ENCODE data around the gene ATP13A3. TPM values are rescaled to one million over a fixed set of nuclear protein-coding genes. Genes with fewer than 3 reads are reported as not detected.
"Not testable (repeated sequence)": the region's sequence is repeated elsewhere in the genome, so short reads cannot be mapped to it uniquely, and the experiment has no call there.

The ATP13A3 gene
- polyA plus RNA-seq, 4 donors: 8.1 to 65.9 (median 13.9) TPM

DNA sequence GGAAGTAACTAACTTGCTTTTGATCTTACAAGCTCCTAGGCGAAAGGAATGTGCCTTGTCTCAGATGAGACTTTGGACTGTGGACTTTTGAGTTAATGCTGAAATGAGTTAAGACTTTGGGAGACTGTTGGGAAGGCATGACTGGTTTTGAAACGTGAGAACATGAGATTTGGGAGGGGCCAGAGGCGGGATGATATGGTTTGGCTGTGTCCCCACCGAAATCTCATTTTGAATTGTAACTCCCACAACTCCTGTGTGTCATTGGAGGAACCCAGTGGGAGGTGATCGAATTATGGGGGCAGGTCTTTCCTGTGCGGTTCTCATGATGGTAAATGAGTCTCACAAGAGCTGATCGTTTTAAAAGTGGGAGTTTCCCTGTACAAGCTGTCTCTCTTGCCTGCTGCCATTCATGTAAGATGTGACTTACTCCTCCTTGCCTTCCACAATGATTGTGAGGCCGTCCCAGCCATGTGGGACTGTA is 33.9 kb upstream of the ATP13A3 start:
- FAIRE-seq; H3K27me3 ChIP-seq (ENCODE audit: control insufficient read depth in 3 of 3, insufficient read depth in 3 of 3, low read length in 3 of 3); H3K36me3 ChIP-seq (ENCODE audit: control insufficient read depth in 3 of 3, insufficient read depth in 2 of 3, low read depth in 1 of 3, low read length in 3 of 3); H3K9me3 ChIP-seq (ENCODE audit: control insufficient read depth in 2 of 2, insufficient read depth in 1 of 2, low read depth in 1 of 2, low read length in 1 of 2): not testable (repeated sequence)
- 4 to 37% (median 15%) methylated on average over 8 of the region's 8 CpGs for WGBS, 3 donors
- Histone ChIP-seq H3K4me1 (ENCODE audit: control insufficient read depth in 3 of 3, insufficient read depth in 2 of 3, low read depth in 1 of 3, low read length in 2 of 3) (peaks cover 0 to 27% (median 3%) of the 10 kb centered on the region in 3 donors), H3K27ac (ENCODE audit: low read depth in 1 of 3, low read length in 2 of 3) (peak overlapping the region in 1 of 3 donors; percentile 79), H3K4me3 (ENCODE audit: low read depth in 1 of 3, low read length in 3 of 3) (peak overlapping the region in 1 of 3 donors; percentile 12)
- DNase-seq: peak; percentile 64 to 72

DNA sequence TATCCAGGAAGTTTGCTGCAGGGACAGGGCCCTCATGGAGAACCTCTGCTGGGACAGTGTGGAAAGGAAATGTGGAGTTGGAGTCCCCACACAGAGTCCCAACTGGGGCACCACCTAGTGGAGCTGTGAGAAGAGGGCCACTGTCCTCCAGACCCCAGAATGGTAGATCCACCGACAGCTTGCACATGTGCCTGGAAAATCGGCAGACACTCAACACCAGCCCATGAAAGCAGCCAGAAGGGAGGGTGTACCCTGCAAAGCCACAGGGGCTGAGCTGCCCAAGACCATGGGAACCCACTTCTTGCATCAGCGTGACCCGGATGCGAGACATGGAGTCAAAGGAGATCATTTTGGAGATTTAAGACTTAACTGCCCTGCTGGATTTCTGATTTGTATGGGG is 33.4 kb upstream of the ATP13A3 start:
- H3K27me3 ChIP-seq (ENCODE audit: control insufficient read depth in 3 of 3, insufficient read depth in 3 of 3, low read length in 3 of 3); FAIRE-seq; H3K36me3 ChIP-seq (ENCODE audit: control insufficient read depth in 3 of 3, insufficient read depth in 2 of 3, low read depth in 1 of 3, low read length in 3 of 3); H3K9me3 ChIP-seq (ENCODE audit: control insufficient read depth in 2 of 2, insufficient read depth in 1 of 2, low read depth in 1 of 2, low read length in 1 of 2); DNase-seq; H3K4me3 ChIP-seq (ENCODE audit: low read depth in 1 of 3, low read length in 3 of 3): not testable (repeated sequence)
- Histone ChIP-seq H3K4me1 (ENCODE audit: control insufficient read depth in 3 of 3, insufficient read depth in 2 of 3, low read depth in 1 of 3, low read length in 2 of 3) (peaks cover 0 to 27% (median 3%) of the 10 kb centered on the region in 3 donors), H3K27ac (ENCODE audit: low read depth in 1 of 3, low read length in 2 of 3) (peak overlapping the region in 1 of 3 donors; percentile 79)
- 74 to 85% (median 80%) methylated on average over 5 of the region's 5 CpGs for WGBS, 3 donors

DNA sequence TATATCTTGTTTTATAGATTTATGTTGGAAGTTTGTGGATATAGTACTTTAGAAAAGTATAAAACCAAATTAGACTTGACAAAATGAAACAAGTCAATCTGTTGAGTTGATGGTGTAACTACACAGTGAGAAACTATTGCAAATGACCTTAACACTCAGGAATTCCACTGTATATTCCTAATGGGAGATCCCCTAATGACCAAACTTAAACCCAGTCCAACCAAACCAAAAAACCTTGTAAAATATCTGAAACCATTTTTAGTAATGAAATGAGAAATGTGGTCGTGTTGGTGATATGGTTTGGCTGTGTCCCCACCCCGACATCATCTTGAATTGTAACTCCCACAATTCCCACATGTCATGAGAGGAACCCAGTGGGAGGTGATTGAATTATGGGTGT is 31.9 kb upstream of the ATP13A3 start:
- 64 to 87% (median 68%) methylated on average over 2 of the region's 2 CpGs for WGBS, 3 donors
- no peaks in the 10 kb centered on the region for H3K27me3 ChIP-seq (ENCODE audit: control insufficient read depth in 3 of 3, insufficient read depth in 3 of 3, low read length in 3 of 3)
- FAIRE-seq (no peak), DNase-seq (no peak)
- H3K27ac ChIP-seq (ENCODE audit: low read depth in 1 of 3, low read length in 2 of 3): no peak overlapping the region
- peaks cover 0 to 2% of the 10 kb centered on the region in 2 donors for H3K9me3 ChIP-seq (ENCODE audit: control insufficient read depth in 2 of 2, insufficient read depth in 1 of 2, low read depth in 1 of 2, low read length in 1 of 2)
- no peak overlapping the region for H3K4me3 ChIP-seq (ENCODE audit: low read depth in 1 of 3, low read length in 3 of 3)
- H3K4me1 ChIP-seq (ENCODE audit: control insufficient read depth in 3 of 3, insufficient read depth in 2 of 3, low read depth in 1 of 3, low read length in 2 of 3): peaks cover 0 to 27% (median 3%) of the 10 kb centered on the region in 3 donors
- no peaks in the 10 kb centered on the region for H3K36me3 ChIP-seq (ENCODE audit: control insufficient read depth in 3 of 3, insufficient read depth in 2 of 3, low read depth in 1 of 3, low read length in 3 of 3)

DNA sequence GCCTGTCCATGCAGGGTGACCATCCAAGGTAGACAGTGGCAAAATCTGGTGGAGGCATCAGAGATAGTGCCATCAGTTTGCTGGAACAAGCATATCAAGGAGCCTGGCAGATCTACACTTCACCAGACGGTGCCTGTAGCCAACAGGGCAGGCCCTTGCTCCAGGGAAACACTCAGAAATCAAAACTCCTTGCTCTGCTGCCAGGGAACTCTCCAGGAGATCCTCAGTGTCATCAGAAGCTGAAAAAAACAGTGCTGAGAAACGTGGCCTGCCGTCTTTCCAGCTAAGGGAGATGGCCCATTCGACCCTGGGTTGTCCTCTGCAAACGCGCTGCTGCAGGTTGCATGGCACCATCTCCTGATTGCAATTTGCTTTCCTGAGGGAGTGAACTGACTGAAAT is 30.5 kb upstream of the ATP13A3 start:
- Histone ChIP-seq H3K27ac (ENCODE audit: low read depth in 1 of 3, low read length in 2 of 3) (no peak overlapping the region), H3K36me3 (ENCODE audit: control insufficient read depth in 3 of 3, insufficient read depth in 2 of 3, low read depth in 1 of 3, low read length in 3 of 3) (no peaks in the 10 kb centered on the region), H3K27me3 (ENCODE audit: control insufficient read depth in 3 of 3, insufficient read depth in 3 of 3, low read length in 3 of 3) (no peaks in the 10 kb centered on the region), H3K9me3 (ENCODE audit: control insufficient read depth in 2 of 2, insufficient read depth in 1 of 2, low read depth in 1 of 2, low read length in 1 of 2) (peaks cover 0 to 2% of the 10 kb centered on the region in 2 donors), H3K4me1 (ENCODE audit: control insufficient read depth in 3 of 3, insufficient read depth in 2 of 3, low read depth in 1 of 3, low read length in 2 of 3) (peaks cover 0 to 38% (median 3%) of the 10 kb centered on the region in 3 donors), H3K4me3 (ENCODE audit: low read depth in 1 of 3, low read length in 3 of 3) (no peak overlapping the region)
- no peak for DNase-seq
- FAIRE-seq: no peak
- 55 to 60% (median 60%) methylated on average over 6 of the region's 6 CpGs for WGBS, 3 donors

DNA sequence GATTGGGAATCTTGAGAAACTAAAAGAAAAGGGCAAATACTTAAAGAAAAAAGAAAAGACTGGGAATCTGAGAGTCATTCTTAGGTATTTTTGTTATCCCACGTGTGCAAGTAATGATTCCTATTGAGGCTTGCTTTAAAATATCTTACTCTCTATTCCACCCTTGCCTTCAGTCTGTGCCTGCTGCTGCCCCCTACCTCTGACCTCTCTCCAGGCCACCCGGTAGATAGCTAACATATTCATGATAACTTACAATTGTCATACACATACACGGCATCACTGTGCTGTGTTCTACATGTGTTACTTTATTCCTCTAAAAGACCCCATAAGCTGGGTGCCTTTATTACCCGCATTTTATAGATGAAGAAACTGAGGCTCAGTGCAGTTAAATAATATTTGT is 27.8 kb upstream of the ATP13A3 start:
- peaks cover 0 to 23% (median 0%) of the 10 kb centered on the region in 3 donors for H3K4me1 ChIP-seq (ENCODE audit: control insufficient read depth in 3 of 3, insufficient read depth in 2 of 3, low read depth in 1 of 3, low read length in 2 of 3)
- FAIRE-seq (no peak), DNase-seq (no peak)
- H3K36me3 ChIP-seq (ENCODE audit: control insufficient read depth in 3 of 3, insufficient read depth in 2 of 3, low read depth in 1 of 3, low read length in 3 of 3): peaks cover 0 to 3% (median 0%) of the 10 kb centered on the region in 3 donors
- H3K4me3 ChIP-seq (ENCODE audit: low read depth in 1 of 3, low read length in 3 of 3): no peak overlapping the region
- H3K27ac ChIP-seq (ENCODE audit: low read depth in 1 of 3, low read length in 2 of 3): no peak overlapping the region
- H3K27me3 ChIP-seq (ENCODE audit: control insufficient read depth in 3 of 3, insufficient read depth in 3 of 3, low read length in 3 of 3): no peaks in the 10 kb centered on the region
- WGBS, 3 donors: 49 to 70% (median 70%) methylated on average over 4 of the region's 4 CpGs
- H3K9me3 ChIP-seq (ENCODE audit: control insufficient read depth in 2 of 2, insufficient read depth in 1 of 2, low read depth in 1 of 2, low read length in 1 of 2): no peaks in the 10 kb centered on the region

DNA sequence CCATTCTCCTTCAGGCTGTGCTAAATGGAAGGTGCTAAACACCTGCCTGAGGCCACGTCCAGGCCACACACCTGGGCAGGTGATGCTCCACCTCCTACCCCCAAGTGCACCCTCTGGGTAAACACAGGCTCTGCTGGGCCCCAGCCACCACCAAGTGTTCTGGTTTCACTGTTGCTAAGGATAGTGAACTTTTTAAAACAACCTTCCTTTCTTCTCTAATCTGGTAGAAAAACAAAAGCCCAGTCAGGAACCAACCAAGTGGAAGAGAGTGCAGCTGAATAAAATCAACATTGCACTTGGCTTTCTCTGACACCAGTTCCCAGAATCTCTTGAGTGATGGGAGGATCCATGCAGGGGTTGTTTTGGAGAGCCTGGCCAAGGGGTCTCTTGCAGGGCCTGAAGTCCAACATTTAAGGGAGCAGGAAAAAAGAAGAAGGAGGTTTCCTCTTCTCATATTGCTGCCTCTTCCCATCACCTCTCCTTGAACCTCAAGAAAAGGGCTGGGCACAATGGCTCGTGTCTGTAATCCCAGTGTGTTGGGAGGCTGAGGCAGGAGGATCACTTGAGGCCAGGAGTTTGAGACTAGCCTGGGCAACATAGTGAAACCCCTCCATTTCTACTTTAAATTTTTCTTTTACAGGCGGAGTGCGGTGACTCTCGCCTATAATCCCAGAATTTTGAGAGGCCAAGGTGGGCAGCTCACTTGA is 26.2 kb upstream of the ATP13A3 start:
- 69 to 75% (median 72%) methylated on average over 5 of the region's 5 CpGs for WGBS, 3 donors
- peak in 1 of 2 donors; percentile 72 for DNase-seq
- FAIRE-seq: no peak

DNA sequence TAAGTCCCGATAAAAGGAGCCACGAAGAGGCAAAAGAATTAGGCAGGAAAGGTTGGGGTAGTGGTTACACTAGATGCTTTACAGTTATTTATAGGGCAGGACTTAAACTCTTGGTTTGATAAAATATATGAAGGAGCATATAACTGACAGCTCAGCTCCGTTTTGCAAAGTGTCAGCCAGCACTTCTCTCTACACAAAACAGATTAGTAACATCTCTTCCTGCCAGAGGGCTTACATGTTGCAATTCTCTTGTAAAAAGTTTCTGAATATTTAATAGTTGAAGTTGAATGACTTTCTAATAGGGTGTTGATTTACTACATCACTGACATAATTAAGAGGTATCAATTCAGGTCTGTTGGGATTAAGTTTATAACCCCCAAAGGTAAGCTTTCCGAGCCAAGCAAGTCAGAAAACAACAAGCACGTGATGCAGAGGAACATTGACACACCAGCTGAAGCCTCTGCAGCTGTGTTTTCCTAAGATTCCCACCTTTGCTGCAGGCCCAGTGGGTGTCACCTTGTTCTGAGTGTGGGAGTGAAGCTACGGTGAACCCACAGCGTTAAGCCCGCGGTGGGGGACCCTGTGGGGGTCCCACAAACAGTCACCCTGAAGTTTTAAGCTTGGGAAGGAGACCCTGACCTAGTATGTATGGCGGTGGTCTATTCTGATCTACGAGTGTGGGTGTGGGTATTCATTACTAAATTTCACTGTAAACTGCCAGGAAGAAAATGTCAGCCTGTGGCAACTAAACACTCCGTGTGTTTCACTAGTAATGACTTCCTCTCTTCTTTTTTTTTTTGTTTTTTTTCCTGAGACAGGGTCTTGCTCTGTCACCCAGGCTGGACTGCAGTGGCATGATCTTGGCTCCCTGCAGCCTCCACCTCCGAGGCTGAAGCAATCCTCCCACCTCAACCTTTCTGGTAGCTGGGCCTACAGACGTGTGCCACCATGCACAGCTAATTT is 22.0 kb upstream of the ATP13A3 start:
- peaks cover 0 to 5% (median 0%) of the 10 kb centered on the region in 3 donors for H3K36me3 ChIP-seq (ENCODE audit: control insufficient read depth in 3 of 3, insufficient read depth in 2 of 3, low read depth in 1 of 3, low read length in 3 of 3)
- no peaks in the 10 kb centered on the region for H3K9me3 ChIP-seq (ENCODE audit: control insufficient read depth in 2 of 2, insufficient read depth in 1 of 2, low read depth in 1 of 2, low read length in 1 of 2)
- FAIRE-seq: no peak
- H3K4me3 ChIP-seq (ENCODE audit: low read depth in 1 of 3, low read length in 3 of 3): no peak overlapping the region
- no peak for DNase-seq
- no peaks in the 10 kb centered on the region for H3K27me3 ChIP-seq (ENCODE audit: control insufficient read depth in 3 of 3, insufficient read depth in 3 of 3, low read length in 3 of 3)
- 78 to 82% (median 82%) methylated on average over 14 of the region's 14 CpGs for WGBS, 3 donors
- H3K27ac ChIP-seq (ENCODE audit: low read depth in 1 of 3, low read length in 2 of 3): no peak overlapping the region
- H3K4me1 ChIP-seq (ENCODE audit: control insufficient read depth in 3 of 3, insufficient read depth in 2 of 3, low read depth in 1 of 3, low read length in 2 of 3): peaks cover 0 to 12% (median 0%) of the 10 kb centered on the region in 3 donors

More for the DNA sequence above, 26.2 kb upstream of the ATP13A3 start:
- Histone ChIP-seq H3K27ac (ENCODE audit: low read depth in 1 of 3, low read length in 2 of 3) (peak overlapping the region in 1 of 3 donors; percentile 67), H3K4me1 (ENCODE audit: control insufficient read depth in 3 of 3, insufficient read depth in 2 of 3, low read depth in 1 of 3, low read length in 2 of 3) (peaks cover 0 to 23% (median 0%) of the 10 kb centered on the region in 3 donors), H3K36me3 (ENCODE audit: control insufficient read depth in 3 of 3, insufficient read depth in 2 of 3, low read depth in 1 of 3, low read length in 3 of 3) (peaks cover 0 to 3% (median 0%) of the 10 kb centered on the region in 3 donors), H3K4me3 (ENCODE audit: low read depth in 1 of 3, low read length in 3 of 3) (no peak overlapping the region), H3K27me3 (ENCODE audit: control insufficient read depth in 3 of 3, insufficient read depth in 3 of 3, low read length in 3 of 3) (no peaks in the 10 kb centered on the region), H3K9me3 (ENCODE audit: control insufficient read depth in 2 of 2, insufficient read depth in 1 of 2, low read depth in 1 of 2, low read length in 1 of 2) (no peaks in the 10 kb centered on the region)

DNA sequence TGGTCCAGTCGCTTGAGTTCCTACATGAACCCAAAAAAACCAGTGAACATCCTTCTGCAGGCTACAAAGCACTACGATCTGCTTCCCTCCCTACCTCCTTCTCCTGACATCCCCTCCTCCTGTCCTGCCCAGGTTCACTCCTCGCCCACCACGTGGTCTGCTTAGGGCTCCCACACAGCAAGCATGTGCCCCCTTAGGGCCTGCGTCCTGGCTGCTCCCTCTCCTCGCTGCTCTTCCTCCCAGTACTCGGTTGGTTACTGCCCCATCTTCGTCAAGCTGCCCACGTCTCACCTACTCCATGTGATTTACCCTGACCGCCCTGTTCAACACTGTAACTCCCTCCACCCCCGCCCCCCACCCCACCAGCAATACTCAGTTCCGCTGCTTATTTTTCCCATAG is 20.8 kb upstream of the ATP13A3 start:
- Histone ChIP-seq H3K27ac (ENCODE audit: low read depth in 1 of 3, low read length in 2 of 3) (no peak overlapping the region), H3K4me1 (ENCODE audit: control insufficient read depth in 3 of 3, insufficient read depth in 2 of 3, low read depth in 1 of 3, low read length in 2 of 3) (peaks cover 0 to 4% (median 0%) of the 10 kb centered on the region in 3 donors), H3K36me3 (ENCODE audit: control insufficient read depth in 3 of 3, insufficient read depth in 2 of 3, low read depth in 1 of 3, low read length in 3 of 3) (peaks cover 0 to 5% (median 0%) of the 10 kb centered on the region in 3 donors), H3K27me3 (ENCODE audit: control insufficient read depth in 3 of 3, insufficient read depth in 3 of 3, low read length in 3 of 3) (no peaks in the 10 kb centered on the region), H3K4me3 (ENCODE audit: low read depth in 1 of 3, low read length in 3 of 3) (no peak overlapping the region), H3K9me3 (ENCODE audit: control insufficient read depth in 2 of 2, insufficient read depth in 1 of 2, low read depth in 1 of 2, low read length in 1 of 2) (no peaks in the 10 kb centered on the region)
- WGBS, 3 donors: 88 to 93% (median 89%) methylated on average over 12 of the region's 12 CpGs
- FAIRE-seq: no peak
- no peak for DNase-seq
